Endodermal cell (in vitro differentiated cells): ENCODE data around the gene LDAH. TPM values are rescaled to one million over a fixed set of nuclear protein-coding genes. Genes with fewer than 3 reads are reported as not detected.

Source experiments
- DNase-seq: peaks from one replicate; pipeline ENCODE4 v3.0.0-alpha.2; 2017
- H3K27ac ChIP-seq: 2 replicates; pipeline ENCODE4 v1.5.1; 2013; ENCODE audit warnings: mild to moderate bottlenecking, low read depth, low read length, moderate library complexity
- H3K27me3 ChIP-seq: 2 replicates; pipeline ENCODE4 v1.6.1; 2013; ENCODE audit warnings: mild to moderate bottlenecking, low read length, moderate library complexity; ENCODE audit not compliant: insufficient read depth, control insufficient read depth, poor library complexity, severe bottlenecking
- H3K36me3 ChIP-seq: 2 replicates; pipeline ENCODE4 v1.7.0; 2013; ENCODE audit warnings: mild to moderate bottlenecking, low read length, moderate library complexity; ENCODE audit not compliant: control insufficient read depth, insufficient read depth
- H3K4me1 ChIP-seq: one replicate; pipeline ENCODE4 v1.7.0; 2013; ENCODE audit warnings: low read length; ENCODE audit not compliant: control insufficient read depth, insufficient read depth
- H3K4me3 ChIP-seq: 2 replicates; pipeline ENCODE4 v1.5.1; 2013; ENCODE audit warnings: mild to moderate bottlenecking, low read length, moderate library complexity
- H3K9ac ChIP-seq: 2 replicates; pipeline ENCODE4 v1.6.1; 2013; ENCODE audit warnings: mild to moderate bottlenecking, low read length, moderate library complexity; ENCODE audit not compliant: poor library complexity, severe bottlenecking; ENCODE audit errors: extremely low read depth
- H3K9me3 ChIP-seq: 2 replicates; pipeline ENCODE4 v1.6.1; 2013; ENCODE audit warnings: mild to moderate bottlenecking, low read length, moderate library complexity; ENCODE audit not compliant: control insufficient read depth
- H3K27ac Mint-ChIP-seq: 2 replicates; pipeline ENCODE4 v1.8.0; 2020; ENCODE audit warnings: mixed read lengths
- H3K27me3 Mint-ChIP-seq: 2 replicates; pipeline ENCODE4 v1.8.0; 2021; ENCODE audit warnings: mild to moderate bottlenecking, mixed read lengths; ENCODE audit not compliant: insufficient read depth
- H3K36me3 Mint-ChIP-seq: 2 replicates; pipeline ENCODE4 v1.8.0; 2020; ENCODE audit warnings: low read depth, mixed read lengths
- H3K4me1 Mint-ChIP-seq: 2 replicates; pipeline ENCODE4 v1.8.0; 2020; ENCODE audit warnings: mixed read lengths
- H3K4me3 Mint-ChIP-seq: 2 replicates; pipeline ENCODE4 v1.8.0; 2020; ENCODE audit warnings: mild to moderate bottlenecking, moderate library complexity, mixed read lengths
- H3K9me3 Mint-ChIP-seq: 2 replicates; pipeline ENCODE4 v1.8.0; 2020; ENCODE audit warnings: mild to moderate bottlenecking, mixed read lengths
- whole genome bisulfite sequencing, 2 experiments: methylation state at CpG; one replicate each; pipeline versions ENCODE4 v1.1.5 to v1.1.7; 2013; ENCODE audit warnings: missing lambda C conversion rate in 2 of 2, mixed read lengths in 1 of 2; ENCODE audit not compliant: insufficient coverage in 1 of 2, insufficient read length in 1 of 2; 5-methylcytosine and 5-hydroxymethylcytosine counted together
- total RNA-seq, 2 donors: library from RNA; stranded (reverse); fragmentation: NEBNext Ultra II Directional in 1 of 2; extraction: Animal tissue kit (Norgen Biotek cat#: 25700) in 1 of 2; gene quantifications; 2 replicates in 1 of 2; 3 replicates in 1 of 2; pipeline ENCODE4 v1.2.1, GENCODE V29; 2021
- TF ChIP-seq, protein P1 (sequence below): fragments of 200-600 bp; sonication (generic); conservative IDR thresholded peaks from 2 replicates; pipeline ENCODE4 v1.5.0; 2021; ENCODE audit warnings: antibody characterized with exemption, mild to moderate bottlenecking

LDAH gene
- total RNA-seq, 2 donors from 2014 or later, result 28.7 to 42.2 TPM

GRCh38 chr2:20677301-20678085 lies 145.4 kb downstream of the LDAH start:
- Mint-ChIP-seq H3K9me3 (no peaks in the 10 kb centered on the region), H3K27ac (no peak overlapping the region), H3K27me3 (peaks cover 20% of the 10 kb centered on the region), H3K4me3 (no peak overlapping the region), H3K36me3 (peaks cover 8% of the 10 kb centered on the region), H3K4me1 (peaks cover 5% of the 10 kb centered on the region)
- DNase-seq, result peak; percentile 71
- 86 to 89% methylated on average over 13 to 15 of the region's 15 CpGs for WGBS, 2 experiments
- Histone ChIP-seq H3K4me3 (no peak overlapping the region), H3K27me3 (peaks cover 25% of the 10 kb centered on the region), H3K9me3 (no peaks in the 10 kb centered on the region), H3K4me1 (no peaks in the 10 kb centered on the region), H3K27ac (no peak overlapping the region), H3K36me3 (peaks cover 4% of the 10 kb centered on the region), H3K9ac (no peak overlapping the region)
- TF ChIP-seq, protein P1, sequence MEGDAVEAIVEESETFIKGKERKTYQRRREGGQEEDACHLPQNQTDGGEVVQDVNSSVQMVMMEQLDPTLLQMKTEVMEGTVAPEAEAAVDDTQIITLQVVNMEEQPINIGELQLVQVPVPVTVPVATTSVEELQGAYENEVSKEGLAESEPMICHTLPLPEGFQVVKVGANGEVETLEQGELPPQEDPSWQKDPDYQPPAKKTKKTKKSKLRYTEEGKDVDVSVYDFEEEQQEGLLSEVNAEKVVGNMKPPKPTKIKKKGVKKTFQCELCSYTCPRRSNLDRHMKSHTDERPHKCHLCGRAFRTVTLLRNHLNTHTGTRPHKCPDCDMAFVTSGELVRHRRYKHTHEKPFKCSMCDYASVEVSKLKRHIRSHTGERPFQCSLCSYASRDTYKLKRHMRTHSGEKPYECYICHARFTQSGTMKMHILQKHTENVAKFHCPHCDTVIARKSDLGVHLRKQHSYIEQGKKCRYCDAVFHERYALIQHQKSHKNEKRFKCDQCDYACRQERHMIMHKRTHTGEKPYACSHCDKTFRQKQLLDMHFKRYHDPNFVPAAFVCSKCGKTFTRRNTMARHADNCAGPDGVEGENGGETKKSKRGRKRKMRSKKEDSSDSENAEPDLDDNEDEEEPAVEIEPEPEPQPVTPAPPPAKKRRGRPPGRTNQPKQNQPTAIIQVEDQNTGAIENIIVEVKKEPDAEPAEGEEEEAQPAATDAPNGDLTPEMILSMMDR, result peak; percentile 76

DNA sequence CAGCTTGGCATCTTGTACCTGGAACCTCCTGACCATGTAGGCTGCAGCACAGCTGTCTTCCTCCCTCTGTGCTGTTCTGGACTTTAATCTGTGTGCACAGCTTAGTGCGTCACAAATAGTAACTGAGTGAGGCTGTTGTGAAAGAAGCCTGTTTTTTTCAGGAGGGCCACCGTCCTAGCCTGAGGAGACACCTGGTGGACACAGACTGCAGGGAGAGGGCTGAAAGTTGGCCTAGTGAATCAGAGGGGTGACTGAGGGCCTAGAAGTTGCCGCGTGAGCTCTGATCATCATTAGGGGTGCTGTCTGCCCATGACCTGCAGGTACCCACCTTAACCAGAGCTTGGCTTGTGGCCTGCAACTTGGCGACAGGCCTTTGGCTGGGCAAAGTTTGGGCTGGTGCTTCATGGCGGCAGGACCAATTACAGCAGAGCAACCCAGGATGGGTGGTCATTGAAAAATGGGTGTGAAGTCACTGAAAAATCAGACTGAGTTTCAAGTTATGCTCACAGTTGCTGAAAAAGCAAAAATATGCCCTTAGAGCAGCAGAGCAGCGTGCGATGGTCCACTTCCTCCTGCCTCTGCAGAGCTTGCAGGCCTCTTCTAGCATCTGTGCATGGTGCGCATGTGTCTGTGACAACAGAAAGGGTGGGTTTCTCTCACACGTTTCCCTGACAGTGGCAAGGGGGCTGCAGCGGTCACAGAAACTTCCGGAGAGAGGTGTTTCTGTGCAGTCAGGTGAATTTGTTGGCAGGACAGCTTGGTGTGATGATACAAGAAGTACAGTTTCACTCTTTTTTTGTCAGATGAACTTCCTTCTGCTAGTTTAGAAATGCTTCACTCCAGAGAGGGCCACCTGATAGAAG lies 146.3 kb downstream of the LDAH start:
- no peaks in the 10 kb centered on the region for H3K9me3 ChIP-seq
- Mint-ChIP-seq H3K36me3 (no peaks in the 10 kb centered on the region), H3K27me3 (peaks cover 29% of the 10 kb centered on the region), H3K27ac (peak overlapping the region; percentile 75), H3K4me3 (no peak overlapping the region), H3K9me3 (peaks cover 2% of the 10 kb centered on the region), H3K4me1 (peaks cover 9% of the 10 kb centered on the region)
- no peak overlapping the region for H3K4me3 ChIP-seq
- H3K9ac ChIP-seq, result no peak overlapping the region
- peak; percentile 61 for DNase-seq
- H3K27ac ChIP-seq, result no peak overlapping the region
- H3K36me3 ChIP-seq, result peaks cover 4% of the 10 kb centered on the region
- no peaks in the 10 kb centered on the region for H3K4me1 ChIP-seq
- H3K27me3 ChIP-seq, result peaks cover 34% of the 10 kb centered on the region
- 89 to 92% methylated on average over 9 to 12 of the region's 12 CpGs for WGBS, 2 experiments
- TF ChIP-seq, protein P1, result peak; percentile 55

- peak overlapping the region; percentile 75 for H3K27ac Mint-ChIP-seq
- TF ChIP-seq, protein P1, result no peak
- Histone ChIP-seq H3K4me1 (no peaks in the 10 kb centered on the region), H3K9me3 (no peaks in the 10 kb centered on the region), H3K27ac (no peak overlapping the region), H3K9ac (no peak overlapping the region), H3K27me3 (peaks cover 42% of the 10 kb centered on the region), H3K4me3 (no peak overlapping the region), H3K36me3 (peaks cover 4% of the 10 kb centered on the region)
- H3K27me3 Mint-ChIP-seq, result peaks cover 36% of the 10 kb centered on the region
- DNase-seq, result peak; percentile 83
- H3K4me1 Mint-ChIP-seq, result peaks cover 9% of the 10 kb centered on the region
- H3K9me3 Mint-ChIP-seq, result peaks cover 8% of the 10 kb centered on the region
- 82 to 92% methylated on average over 2 to 6 of the region's 6 CpGs for WGBS, 2 experiments
- H3K36me3 Mint-ChIP-seq, result no peaks in the 10 kb centered on the region
- no peak overlapping the region for H3K4me3 Mint-ChIP-seq
Measured at GRCh38 chr2:20675701-20676352, 147.1 kb downstream of the LDAH start.
